HEK293T (cell line): ENCODE results near the gene RGS7.

Experiments
- CTCF ChIA-PET: fragments of 350-600 bp; formaldehyde crosslinking; extraction: SDS; loops from one replicate; lab custom pipeline; 2021; ENCODE audit warnings: antibody characterized with exemption, inconsistent platforms; lab: Yijun Ruan, JAX
- POLR2A ChIA-PET: fragments of 350-600 bp; formaldehyde crosslinking; extraction: SDS; loops from one replicate; lab custom pipeline; 2020; ENCODE audit warnings: antibody characterized with exemption, inconsistent platforms; lab: Yijun Ruan, JAX
- DNase-seq: peaks from one replicate; pipeline ENCODE4 v3.0.0; 2012; ENCODE audit warnings: mixed read lengths; ENCODE audit errors: extremely low spot score
- ARNT ChIP-seq: fragments of 450-650 bp; IDR thresholded peaks from 2 replicates; pipeline ENCODE4 v1.6.1; 2017; ENCODE audit warnings: mild to moderate bottlenecking
- BHLHE40 ChIP-seq: fragments of 450-650 bp; IDR thresholded peaks from 2 replicates; pipeline ENCODE4 v1.6.1; 2016; ENCODE audit warnings: mild to moderate bottlenecking, moderate library complexity, borderline replicate concordance
- CTBP1 ChIP-seq: fragments of 450-650 bp; IDR thresholded peaks from 2 replicates; pipeline ENCODE4 v1.6.1; 2016; ENCODE audit warnings: borderline replicate concordance
- ELF4 ChIP-seq: fragments of 450-650 bp; IDR thresholded peaks from 2 replicates; pipeline ENCODE4 v1.6.1; 2017; ENCODE audit warnings: antibody characterized with exemption
- FOXA1 ChIP-seq: fragments of 450-650 bp; IDR thresholded peaks from 2 replicates; pipeline ENCODE4 v1.6.1; 2016; ENCODE audit warnings: mild to moderate bottlenecking
- FOXK2 ChIP-seq: fragments of 450-650 bp; IDR thresholded peaks from 2 replicates; pipeline ENCODE4 v1.6.1; 2016; ENCODE audit warnings: mild to moderate bottlenecking
- FOXM1 ChIP-seq: fragments of 450-650 bp; IDR thresholded peaks from 2 replicates; pipeline ENCODE4 v1.6.1; 2017; ENCODE audit warnings: mild to moderate bottlenecking, borderline replicate concordance
- HDGF ChIP-seq: fragments of 450-650 bp; IDR thresholded peaks from 2 replicates; pipeline ENCODE4 v1.6.1; 2017; ENCODE audit warnings: antibody characterized with exemption, borderline replicate concordance
- L3MBTL2 ChIP-seq: fragments of 450-650 bp; conservative IDR thresholded peaks from 2 replicates; pipeline ENCODE4 v1.6.1; 2016; ENCODE audit warnings: mild to moderate bottlenecking
- LEF1 ChIP-seq: fragments of 450-650 bp; IDR thresholded peaks from 2 replicates; pipeline ENCODE4 v1.6.1; 2017; ENCODE audit warnings: mild to moderate bottlenecking, borderline replicate concordance
- NFRKB ChIP-seq: fragments of 450-650 bp; IDR thresholded peaks from 2 replicates; pipeline ENCODE4 v1.6.1; 2016; ENCODE audit warnings: mild to moderate bottlenecking, moderate library complexity
- SP1 ChIP-seq: fragments of 450-650 bp; IDR thresholded peaks from 2 replicates; pipeline ENCODE4 v1.6.1; 2017
- SUZ12 ChIP-seq: fragments of 450-650 bp; IDR thresholded peaks from 2 replicates; pipeline ENCODE4 v1.6.1; 2016; ENCODE audit warnings: mild to moderate bottlenecking
- TARDBP ChIP-seq: fragments of 450-650 bp; IDR thresholded peaks from 2 replicates; pipeline ENCODE4 v1.6.1; 2016
- ZNF384 ChIP-seq: fragments of 450-650 bp; IDR thresholded peaks from 2 replicates; pipeline ENCODE4 v1.6.1; 2016
- TF ChIP-seq, protein P1 (sequence below): fragments of 450-650 bp; IDR thresholded peaks from 2 replicates; pipeline ENCODE4 v1.6.1; 2016

RGS7 gene

DNA sequence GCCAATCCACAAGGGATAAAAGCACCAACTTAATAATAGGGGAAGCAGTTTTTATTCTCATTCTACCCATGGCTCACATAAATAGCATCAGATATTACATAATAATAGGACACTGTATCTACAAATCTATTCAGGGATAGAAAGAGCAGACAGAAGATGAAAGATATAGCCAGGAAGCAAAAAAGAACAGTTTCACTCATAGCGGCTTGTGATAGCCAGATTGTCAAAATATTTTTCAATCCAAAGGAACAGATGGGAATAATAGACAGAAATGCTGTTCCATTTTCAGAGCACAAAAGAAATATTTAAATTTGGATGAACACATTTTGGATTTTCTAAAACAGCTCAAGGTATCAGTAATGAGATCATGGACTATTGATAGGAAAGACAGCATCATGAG lies 512.5 kb downstream of the RGS7 start:
- TF ChIP-seq SP1 (no peak), LEF1 (no peak), SUZ12 (no peak), ELF4 (no peak), CTBP1 (no peak), FOXM1 (no peak), ARNT (no peak), FOXK2 (no peak), TARDBP (no peak), HDGF (no peak), L3MBTL2 (no peak), BHLHE40 (no peak), ZNF384 (no peak), FOXA1 (no peak)
- TF ChIP-seq, protein P1, sequence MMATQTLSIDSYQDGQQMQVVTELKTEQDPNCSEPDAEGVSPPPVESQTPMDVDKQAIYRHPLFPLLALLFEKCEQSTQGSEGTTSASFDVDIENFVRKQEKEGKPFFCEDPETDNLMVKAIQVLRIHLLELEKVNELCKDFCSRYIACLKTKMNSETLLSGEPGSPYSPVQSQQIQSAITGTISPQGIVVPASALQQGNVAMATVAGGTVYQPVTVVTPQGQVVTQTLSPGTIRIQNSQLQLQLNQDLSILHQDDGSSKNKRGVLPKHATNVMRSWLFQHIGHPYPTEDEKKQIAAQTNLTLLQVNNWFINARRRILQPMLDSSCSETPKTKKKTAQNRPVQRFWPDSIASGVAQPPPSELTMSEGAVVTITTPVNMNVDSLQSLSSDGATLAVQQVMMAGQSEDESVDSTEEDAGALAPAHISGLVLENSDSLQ: no peak
- no peak for DNase-seq
- ChIA-PET CTCF (no interaction called here), POLR2A (no interaction called here)

DNA sequence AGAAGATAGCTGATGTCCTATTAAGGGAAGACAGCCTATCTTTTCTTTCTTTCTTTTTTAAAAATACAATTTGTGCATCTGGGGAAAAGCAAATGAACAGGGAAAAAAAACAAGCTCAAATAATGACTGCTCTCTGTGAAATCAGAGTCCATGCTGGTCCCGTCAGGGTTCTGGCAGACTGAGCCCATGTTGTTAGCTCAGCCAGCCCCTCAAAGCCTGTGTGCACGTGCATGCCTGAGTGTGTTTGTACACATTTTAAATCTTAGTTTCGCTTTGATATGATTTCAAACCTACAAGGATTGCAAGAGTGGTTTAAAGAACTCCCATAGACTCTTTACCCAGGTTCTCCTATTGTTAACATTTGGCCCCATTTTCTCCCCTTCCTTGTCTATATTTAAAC lies 513.2 kb downstream of the RGS7 start:
- POLR2A ChIA-PET: no interaction called here
- CTCF ChIA-PET: no interaction called here
- TF ChIP-seq, protein P1: no peak
- no peak for TF ChIP-seq ARNT
- no peak for TF ChIP-seq TARDBP
- TF ChIP-seq SP1: no peak
- no peak for DNase-seq

DNA sequence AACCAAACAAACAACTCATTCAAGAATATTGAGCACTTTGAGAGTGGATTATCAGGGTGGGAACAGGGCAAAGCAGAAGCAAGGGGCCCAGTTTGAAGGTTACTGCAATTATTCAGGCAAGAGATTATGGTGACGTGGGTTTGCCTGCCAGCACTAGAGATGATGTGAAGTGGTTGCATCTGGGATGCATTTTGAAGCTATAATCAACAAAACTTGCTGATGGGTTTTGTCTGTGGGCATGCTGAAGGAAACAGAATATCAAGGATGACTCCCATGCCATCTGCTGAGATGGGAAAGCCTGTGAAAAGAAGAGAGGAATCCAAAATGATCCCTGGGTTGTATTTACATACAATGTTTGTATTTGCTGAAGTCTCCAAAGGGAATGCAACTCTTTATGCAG lies 520.7 kb downstream of the RGS7 start:
- POLR2A ChIA-PET: no interaction called here
- no peak for DNase-seq
- CTCF ChIA-PET: no interaction called here
- TF ChIP-seq FOXA1: no peak
- TF ChIP-seq TARDBP: no peak
- no peak for TF ChIP-seq HDGF
- no peak for TF ChIP-seq FOXM1
- TF ChIP-seq CTBP1: no peak
- no peak for TF ChIP-seq BHLHE40
- TF ChIP-seq, protein P1: no peak
- no peak for TF ChIP-seq ZNF384
- no peak for TF ChIP-seq LEF1
- no peak for TF ChIP-seq L3MBTL2
- TF ChIP-seq ELF4: no peak
- TF ChIP-seq SP1: no peak
- TF ChIP-seq FOXK2: no peak
- no peak for TF ChIP-seq ARNT
- no peak for TF ChIP-seq SUZ12
- TF ChIP-seq NFRKB: no peak

- TF ChIP-seq SUZ12 (no peak), L3MBTL2 (no peak), ZNF384 (no peak), LEF1 (no peak), FOXK2 (no peak), NFRKB (no peak), SP1 (no peak), FOXM1 (no peak), TARDBP (no peak), ARNT (no peak), CTBP1 (no peak), ELF4 (no peak), FOXA1 (no peak), BHLHE40 (no peak), HDGF (no peak)
- TF ChIP-seq, protein P1: no peak
- DNase-seq: no peak
- CTCF ChIA-PET: no interaction called here
- POLR2A ChIA-PET: no interaction called here
Measured at GRCh38 chr1:240835291-240835690, 521.7 kb downstream of the RGS7 start.

- no peak for DNase-seq
- TF ChIP-seq ELF4: no peak
- no peak for TF ChIP-seq FOXK2
- no peak for TF ChIP-seq FOXA1
- TF ChIP-seq TARDBP: no peak
- no peak for TF ChIP-seq FOXM1
- TF ChIP-seq HDGF: no peak
- POLR2A ChIA-PET: no interaction called here
- CTCF ChIA-PET: no interaction called here
Measured at GRCh38 chr1:240833075-240833474, 523.9 kb downstream of the RGS7 start.

GRCh38 chr1:240831922-240832321 lies 525.1 kb downstream of the RGS7 start:
- CTCF ChIA-PET: no interaction called here
- TF ChIP-seq ZNF384 (no peak), HDGF (no peak), ELF4 (no peak)

More at GRCh38 chr1:240831922-240832321, 525.1 kb downstream of the RGS7 start:
- DNase-seq: no peak
- POLR2A ChIA-PET: no interaction called here
